GM20000 (cell line): ENCODE results near the gene KLHL30.

Source experiments
- DNase-seq: peaks from one replicate; pipeline ENCODE4 v3.0.0; 2012; ENCODE audit warnings: low spot score
- TF ChIP-seq, protein P1 (sequence below): IDR thresholded peaks from 2 replicates; pipeline ENCODE4 v1.5.1; 2012; ENCODE audit warnings: mild to moderate bottlenecking, control low read depth; ENCODE audit errors: extremely low read depth, missing control alignments

KLHL30 gene, protein sequence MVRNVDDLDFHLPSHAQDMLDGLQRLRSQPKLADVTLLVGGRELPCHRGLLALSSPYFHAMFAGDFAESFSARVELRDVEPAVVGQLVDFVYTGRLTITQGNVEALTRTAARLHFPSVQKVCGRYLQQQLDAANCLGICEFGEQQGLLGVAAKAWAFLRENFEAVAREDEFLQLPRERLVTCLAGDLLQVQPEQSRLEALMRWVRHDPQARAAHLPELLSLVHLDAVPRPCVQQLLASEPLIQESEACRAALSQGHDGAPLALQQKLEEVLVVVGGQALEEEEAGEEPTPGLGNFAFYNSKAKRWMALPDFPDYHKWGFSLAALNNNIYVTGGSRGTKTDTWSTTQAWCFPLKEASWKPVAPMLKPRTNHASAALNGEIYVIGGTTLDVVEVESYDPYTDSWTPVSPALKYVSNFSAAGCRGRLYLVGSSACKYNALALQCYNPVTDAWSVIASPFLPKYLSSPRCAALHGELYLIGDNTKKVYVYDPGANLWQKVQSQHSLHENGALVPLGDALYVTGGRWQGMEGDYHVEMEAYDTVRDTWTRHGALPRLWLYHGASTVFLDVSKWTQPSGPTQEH

DNA sequence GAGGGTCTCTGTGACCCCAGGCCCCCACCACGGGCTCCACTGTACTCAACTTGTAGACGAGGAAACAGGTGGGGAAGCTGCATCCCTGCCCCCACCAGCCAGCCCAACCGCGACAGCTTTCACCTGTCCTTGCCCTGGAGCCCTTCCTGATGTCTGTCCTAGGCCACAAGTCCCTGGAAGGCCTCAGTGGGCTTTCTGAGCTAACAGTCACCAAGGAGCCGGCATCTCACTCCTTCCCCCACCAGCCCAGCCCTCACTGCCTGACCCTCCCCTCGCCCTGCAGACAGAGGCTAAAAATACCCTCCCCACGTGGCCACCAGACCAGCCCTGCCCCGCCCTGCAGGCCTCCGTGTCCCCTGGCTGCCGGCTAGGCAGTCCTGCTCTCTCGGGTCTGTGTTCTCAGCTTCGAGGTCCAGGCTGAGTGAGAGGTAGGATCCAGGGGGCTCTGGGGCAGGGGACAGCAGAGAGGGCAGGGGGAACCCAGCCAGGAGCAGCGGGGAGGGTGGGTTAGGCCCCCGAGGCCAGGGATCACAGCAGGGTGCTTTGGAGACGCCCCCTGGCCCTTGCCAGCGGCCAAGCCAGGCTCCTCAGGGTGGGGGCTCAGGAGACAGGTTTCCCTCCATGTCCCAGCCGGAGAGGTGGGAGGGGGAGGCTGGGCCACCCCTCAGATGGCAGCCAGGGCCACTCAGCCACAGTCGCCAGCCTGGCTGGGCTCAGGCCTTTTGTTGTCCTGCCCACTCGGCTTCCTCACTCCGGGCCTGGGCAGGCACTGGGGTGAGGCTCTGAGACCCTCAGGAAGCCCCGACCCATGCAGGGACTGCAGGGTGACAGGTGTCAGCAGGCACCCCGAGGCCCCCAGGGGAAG, at the start of gene KLHL30:
TSS of gene KLHL30 (plus strand) at position 338 of the 865 bp plus-strand sequence. CDS start 2,087 bp downstream, outside the sequence.
- TF ChIP-seq, protein P1, sequence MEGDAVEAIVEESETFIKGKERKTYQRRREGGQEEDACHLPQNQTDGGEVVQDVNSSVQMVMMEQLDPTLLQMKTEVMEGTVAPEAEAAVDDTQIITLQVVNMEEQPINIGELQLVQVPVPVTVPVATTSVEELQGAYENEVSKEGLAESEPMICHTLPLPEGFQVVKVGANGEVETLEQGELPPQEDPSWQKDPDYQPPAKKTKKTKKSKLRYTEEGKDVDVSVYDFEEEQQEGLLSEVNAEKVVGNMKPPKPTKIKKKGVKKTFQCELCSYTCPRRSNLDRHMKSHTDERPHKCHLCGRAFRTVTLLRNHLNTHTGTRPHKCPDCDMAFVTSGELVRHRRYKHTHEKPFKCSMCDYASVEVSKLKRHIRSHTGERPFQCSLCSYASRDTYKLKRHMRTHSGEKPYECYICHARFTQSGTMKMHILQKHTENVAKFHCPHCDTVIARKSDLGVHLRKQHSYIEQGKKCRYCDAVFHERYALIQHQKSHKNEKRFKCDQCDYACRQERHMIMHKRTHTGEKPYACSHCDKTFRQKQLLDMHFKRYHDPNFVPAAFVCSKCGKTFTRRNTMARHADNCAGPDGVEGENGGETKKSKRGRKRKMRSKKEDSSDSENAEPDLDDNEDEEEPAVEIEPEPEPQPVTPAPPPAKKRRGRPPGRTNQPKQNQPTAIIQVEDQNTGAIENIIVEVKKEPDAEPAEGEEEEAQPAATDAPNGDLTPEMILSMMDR: no peak
- no peak for DNase-seq

DNA sequence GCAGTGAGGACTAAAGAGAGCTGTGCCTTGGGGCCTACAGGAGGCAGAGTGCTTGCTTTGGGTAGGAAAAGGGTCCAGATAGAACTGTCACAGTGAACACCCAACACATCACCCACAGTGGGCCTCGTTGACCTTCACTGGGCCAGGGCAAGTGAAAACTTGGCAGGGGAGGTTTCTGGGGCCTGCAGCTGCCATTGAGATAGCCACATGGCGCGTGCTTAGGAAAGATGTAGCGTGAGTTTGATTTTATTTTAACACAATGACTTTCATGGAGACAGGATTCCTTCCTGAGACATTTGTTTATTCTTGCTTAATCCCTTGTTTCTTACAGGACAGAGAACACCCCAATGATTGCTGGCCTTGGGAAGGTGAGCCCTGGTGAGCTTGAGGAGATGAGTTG, 47.6 kb upstream of the KLHL30 start:
- TF ChIP-seq, protein P1: no peak
- no peak for DNase-seq

DNA sequence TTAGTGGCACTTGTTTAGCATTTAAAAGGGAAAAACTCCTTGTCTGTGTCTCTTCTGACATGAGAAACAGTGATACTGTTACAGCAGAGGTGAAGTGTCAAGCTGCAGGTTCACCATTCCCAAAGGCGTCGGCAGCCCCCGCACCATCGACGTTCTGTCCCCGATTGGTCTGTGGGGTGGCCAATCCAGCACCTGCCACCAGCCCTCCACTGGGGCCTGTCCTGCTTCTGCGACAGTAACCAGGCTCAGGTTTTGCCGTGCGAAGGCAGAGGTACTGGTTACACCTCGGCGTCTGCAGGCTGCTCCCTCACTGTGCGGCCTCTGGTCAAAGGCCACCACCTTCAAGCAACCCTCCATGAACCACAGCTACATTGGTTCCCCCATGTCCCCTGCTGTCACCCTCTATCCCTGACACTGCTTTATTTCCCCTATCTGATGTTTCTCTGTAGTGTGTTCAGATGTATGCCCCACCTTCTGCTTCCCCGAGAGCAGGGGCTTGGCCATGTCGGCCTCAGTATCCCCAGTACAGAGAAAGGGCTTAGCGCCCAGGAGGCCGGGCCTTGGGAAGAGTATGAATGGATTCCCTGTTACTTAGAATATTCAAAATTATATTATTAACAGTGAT, 46.9 kb upstream of the KLHL30 start:
- TF ChIP-seq, protein P1: no peak
- no peak for DNase-seq

DNA sequence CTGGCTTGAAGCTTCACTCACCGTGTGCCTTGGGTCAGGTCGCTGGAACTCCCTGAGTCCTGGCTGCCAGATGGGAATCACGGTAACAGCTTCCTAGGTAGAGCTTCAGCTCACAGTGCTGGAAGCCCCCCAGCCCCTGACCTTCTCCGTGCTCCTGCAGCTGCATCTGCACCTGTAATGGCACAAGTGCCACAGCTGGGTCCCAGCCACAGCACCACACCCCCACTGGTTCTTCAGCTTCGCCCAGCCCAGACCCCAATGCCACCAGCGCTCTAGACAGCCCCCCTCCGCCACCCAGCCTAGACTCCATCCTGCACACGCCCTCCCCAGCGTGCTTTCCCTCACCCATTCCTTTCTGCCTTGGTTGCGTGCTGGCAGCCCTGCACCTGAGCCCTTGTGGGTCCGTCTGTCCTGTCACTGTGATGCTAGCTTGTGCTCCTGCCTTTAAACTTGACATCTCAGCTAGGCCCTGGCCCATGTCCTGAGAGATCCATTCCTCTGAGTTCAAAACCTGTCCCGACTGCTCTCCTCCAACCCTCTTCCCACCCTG, 45.9 kb upstream of the KLHL30 start:
- TF ChIP-seq, protein P1: no peak
- DNase-seq: no peak

DNA sequence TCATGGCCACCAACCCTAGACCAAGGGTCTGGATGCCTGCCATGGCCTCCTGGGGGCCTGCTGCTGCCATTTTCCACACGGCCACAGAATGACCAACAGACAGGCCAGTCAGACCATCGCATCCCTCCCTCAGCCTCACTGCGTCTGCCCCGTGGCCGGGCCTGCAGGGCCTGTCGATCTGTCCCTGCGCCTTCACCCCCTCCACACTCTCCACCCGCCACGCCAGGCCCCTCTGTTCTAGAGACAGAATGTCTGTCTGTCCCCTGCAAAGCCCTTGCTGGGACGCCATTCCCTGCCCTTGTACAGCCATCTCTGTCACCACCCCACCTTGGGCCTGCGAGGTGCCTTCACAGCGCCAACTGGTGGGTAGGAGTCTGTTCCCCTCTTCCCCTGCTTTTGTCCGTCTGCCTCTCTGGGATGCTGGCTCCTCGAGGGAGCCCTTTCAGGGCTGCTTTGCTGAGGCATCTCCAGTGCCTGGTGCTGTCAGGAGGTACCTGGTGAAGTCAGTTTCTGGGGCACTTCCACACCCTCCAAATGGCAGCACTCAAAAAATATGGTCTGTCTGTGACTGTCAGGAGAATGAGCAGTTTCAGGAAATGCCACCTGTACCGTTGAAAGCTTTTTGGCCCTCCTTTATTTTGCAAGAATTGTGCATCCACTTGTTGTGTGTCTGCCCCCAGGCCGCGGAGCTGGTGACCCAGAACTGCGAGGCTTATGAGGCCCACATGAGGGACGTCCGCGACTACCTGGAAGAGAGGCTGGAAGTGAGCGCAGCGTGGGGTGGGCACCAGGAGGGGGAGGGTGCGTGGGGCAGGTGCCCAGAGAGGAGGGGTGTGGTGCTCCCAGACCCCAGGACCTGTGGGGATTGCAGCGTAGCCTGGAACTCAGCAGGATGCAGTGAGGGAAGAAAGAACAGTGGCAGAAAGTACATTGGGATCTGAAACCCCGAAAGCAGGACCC, 45.0 kb upstream of the KLHL30 start:
- no peak for DNase-seq
- TF ChIP-seq, protein P1: no peak

DNA sequence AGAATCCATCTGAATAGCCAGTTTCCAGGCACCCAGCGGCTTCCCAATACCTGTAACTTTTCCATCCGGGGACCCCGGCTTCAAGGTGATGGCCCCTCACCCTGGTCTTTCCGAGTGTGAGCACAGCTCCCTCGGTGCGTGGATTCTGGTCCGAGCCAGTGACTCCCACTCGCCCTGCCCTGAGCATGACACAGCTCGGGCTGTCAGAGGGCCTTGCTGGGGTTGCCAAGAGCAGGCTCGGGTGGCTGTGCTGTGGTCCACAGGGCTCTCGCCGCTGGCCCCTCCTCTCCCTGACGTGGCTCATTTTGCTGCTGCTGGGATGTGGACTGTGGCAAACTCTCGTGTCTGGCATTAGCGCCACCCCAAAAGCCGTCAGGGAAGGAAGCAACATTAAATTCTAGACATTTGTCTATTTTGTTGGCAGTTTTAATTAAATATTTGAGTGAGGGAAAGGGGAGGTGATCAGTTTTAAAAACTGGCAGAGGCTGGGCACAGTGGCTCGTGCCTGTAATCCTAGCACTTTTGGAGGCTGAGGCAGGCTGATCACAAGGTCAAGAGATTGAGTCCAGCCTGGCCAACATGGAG, 43.9 kb upstream of the KLHL30 start:
- no peak for DNase-seq

More for the DNA sequence above, 43.9 kb upstream of the KLHL30 start:
- TF ChIP-seq, protein P1: no peak
